Panc1 (cell line): Measurements from ENCODE around the gene SRRT. TPM values are rescaled to one million over a fixed set of nuclear protein-coding genes. Genes with fewer than 3 reads are reported as not detected.
"Not testable (repeated sequence)": the region's sequence is repeated elsewhere in the genome, so short reads cannot be mapped to it uniquely, and the experiment has no call there.

Experiments
- ATAC-seq: fragments of 200-7000 bp; cut with Tn5 transposase; 2 replicates; pipeline ENCODE4 v1.9.1; 2020; ENCODE audit warnings: mild to moderate bottlenecking, moderate library complexity
- BruUV-seq: library from RNA; stranded (reverse); fragments of 400-500 nt; replicated peaks from 2 replicates; lab custom pipeline; 2021; lab: Mats Ljungman, UMichigan
- CTCF ChIA-PET: fragments of 300-600 bp; sonication (Branson Sonifier 250); formaldehyde crosslinking; loops from one replicate; lab custom pipeline; 2022; ENCODE audit warnings: antibody characterized with exemption; lab: Charles Lee
- POLR2A ChIA-PET: fragments of 300-600 bp; sonication (Branson Sonifier 250); formaldehyde crosslinking; loops from one replicate; lab custom pipeline; 2022; ENCODE audit warnings: antibody characterized with exemption; lab: Charles Lee
- DNase-seq: peaks from one replicate; pipeline ENCODE4 v3.0.0-alpha.2; 2010; ENCODE audit warnings: low read depth, low spot score
- H3K27ac ChIP-seq: 2 replicates; pipeline ENCODE4 v1.5.1; 2011; ENCODE audit warnings: mild to moderate bottlenecking, low read length, inconsistent platforms
- H3K27me3 ChIP-seq: fragments of 200-500 bp; sonication (Bioruptor generic); 2 replicates; pipeline ENCODE4 v1.6.0; 2014; ENCODE audit warnings: low read length, inconsistent platforms; ENCODE audit not compliant: control insufficient read depth, insufficient read depth
- H3K36me3 ChIP-seq: fragments of 200-500 bp; sonication (Bioruptor generic); 2 replicates; pipeline ENCODE4 v1.5.1; 2014; ENCODE audit warnings: inconsistent platforms, mild to moderate bottlenecking, low read length, moderate library complexity; ENCODE audit not compliant: control insufficient read depth, insufficient read depth
- H3K4me1 ChIP-seq: 2 replicates; pipeline ENCODE4 v1.5.1; 2011; ENCODE audit warnings: inconsistent platforms, mild to moderate bottlenecking, low read length, moderate library complexity; ENCODE audit not compliant: control insufficient read depth, insufficient read depth
- H3K4me3 ChIP-seq, 2 experiments: 2 replicates each; pipeline ENCODE4 v1.5.1; 2011 to 2012; ENCODE audit warnings: low read depth in 2 of 2, low read length in 2 of 2, mild to moderate bottlenecking in 2 of 2, inconsistent platforms in 1 of 2, moderate library complexity in 1 of 2
- H3K9me3 ChIP-seq: fragments of 200-500 bp; sonication (Bioruptor generic); 2 replicates; pipeline ENCODE4 v1.5.1; 2014; ENCODE audit warnings: low read depth, mild to moderate bottlenecking, inconsistent platforms, low read length, moderate library complexity; ENCODE audit not compliant: control insufficient read depth, insufficient read depth
- CTCF ChIP-seq: fragments of 450-650 bp; IDR thresholded peaks from 2 replicates; pipeline ENCODE4 v1.5.1; 2017; ENCODE audit warnings: mild to moderate bottlenecking
- POLR2AphosphoS5 ChIP-seq: IDR thresholded peaks from 2 replicates; pipeline ENCODE4 v1.6.1; 2012; ENCODE audit warnings: mild to moderate bottlenecking, low read depth, low read length, moderate library complexity
- REST ChIP-seq, 2 experiments: IDR thresholded peaks; 2 replicates each; pipeline ENCODE4 v1.6.1; 2011 to 2012; ENCODE audit warnings: low read depth in 2 of 2, control low read depth in 1 of 2, low read length in 1 of 2, mild to moderate bottlenecking in 1 of 2, moderate library complexity in 1 of 2; ENCODE audit not compliant: insufficient read depth in 1 of 2
- SIN3A ChIP-seq: IDR thresholded peaks from 2 replicates; pipeline ENCODE4 v1.6.1; 2012; ENCODE audit warnings: low read depth, mild to moderate bottlenecking, low read length, moderate library complexity, borderline replicate concordance; ENCODE audit not compliant: insufficient read depth
- TCF7L2 ChIP-seq: IDR thresholded peaks from 2 replicates; pipeline ENCODE4 v1.6.1; 2011; ENCODE audit warnings: mild to moderate bottlenecking, low read depth, low read length, inconsistent platforms
- in situ Hi-C: cut with HindIII; loops from 2 replicates; pipeline ENCODE4 v1.10.0; 2016; ENCODE audit warnings: low sequenced_read_pairs, low pct_unique_long_range_greater_than_20kb
- intact Hi-C: fragments of 100-400 bp; cut with micrococcal nuclease; formaldehyde crosslinking; loops from one replicate; pipeline ENCODE4 v1.10.0; 2022; ENCODE audit not compliant: unreplicated experiment
- total RNA-seq: library from RNA; stranded (reverse); gene quantifications from one replicate; pipeline ENCODE4 v1.2.1, GENCODE V29; 2021; ENCODE audit not compliant: unreplicated experiment

Gene SRRT
- total RNA-seq, 1 experiment from 2014 or later, result 248 TPM

- ChIA-PET POLR2A (no interaction called here), CTCF (no interaction called here)
- H3K36me3 ChIP-seq, result no peaks in the 10 kb centered on the region
- no peaks in the 10 kb centered on the region for H3K27me3 ChIP-seq
- ATAC-seq (peak; percentile 62), DNase-seq (no peak)
- H3K9me3 ChIP-seq, result no peaks in the 10 kb centered on the region
- BruUV-seq, result no TSS peak
- no peak for TF ChIP-seq CTCF
- TF ChIP-seq SIN3A, result no peak
- no peak for TF ChIP-seq POLR2AphosphoS5
- H3K27ac ChIP-seq, result no peak overlapping the region
- no peaks in the 10 kb centered on the region for H3K4me1 ChIP-seq
- intact Hi-C loops, result no loop called here
- in situ Hi-C loops, result no loop called here
- H3K4me3 ChIP-seq, result no peak overlapping the region
These were observed 39.4 kb downstream of the SRRT start for GRCh38 chr7:100914208-100914878.

- TF ChIP-seq SIN3A (no peak), POLR2AphosphoS5 (no peak), CTCF (no peak), REST (IDR thresholded peaks at IDR 0.05; ENCODE audit: insufficient read depth in 1 of 2, low read depth in 2 of 2, low read length in 1 of 2) (no peak), TCF7L2 (no peak)
- no peak for DNase-seq
- H3K27ac ChIP-seq, result no peak overlapping the region
- POLR2A ChIA-PET, result no interaction called here
- H3K4me1 ChIP-seq, result no peaks in the 10 kb centered on the region
- H3K4me3 ChIP-seq, result no peak overlapping the region
- peak; percentile 70; the same call in 1 of the 2 replicates for ATAC-seq
- no peaks in the 10 kb centered on the region for H3K27me3 ChIP-seq
- in situ Hi-C loops, result no loop called here
- intact Hi-C loops, result no loop called here
- CTCF ChIA-PET, result no interaction called here
- H3K36me3 ChIP-seq, result no peaks in the 10 kb centered on the region
- no peaks in the 10 kb centered on the region for H3K9me3 ChIP-seq
- no TSS peak for BruUV-seq
These were observed 40.1 kb downstream of the SRRT start for GRCh38 chr7:100914879-100915447.

- DNase-seq, in situ Hi-C loops, H3K4me3 ChIP-seq, H3K9me3 ChIP-seq, H3K36me3 ChIP-seq, POLR2A ChIA-PET, H3K27me3 ChIP-seq, H3K27ac ChIP-seq, BruUV-seq, H3K4me1 ChIP-seq, ATAC-seq, CTCF ChIA-PET, intact Hi-C loops: not testable (repeated sequence)
These were observed 44.4 kb downstream of the SRRT start for GRCh38 chr7:100919335-100919734.

- H3K4me3 ChIP-seq, ATAC-seq, BruUV-seq, H3K4me1 ChIP-seq, intact Hi-C loops, DNase-seq, H3K27me3 ChIP-seq, in situ Hi-C loops, H3K9me3 ChIP-seq, H3K36me3 ChIP-seq, POLR2A ChIA-PET, H3K27ac ChIP-seq, CTCF ChIA-PET: not testable (repeated sequence)
These were observed 45.0 kb downstream of the SRRT start for GRCh38 chr7:100919779-100920437.
